Adrenal gland (tissue), 12 donors: ENCODE measurements around the gene MAML3. TPM values are rescaled to one million over a fixed set of nuclear protein-coding genes. Genes with fewer than 3 reads are reported as not detected.

Experiments used
- DNase-seq, 7 donors: peaks; one replicate each; pipeline ENCODE4 v3.0.0-alpha.2; 2019 to 2020
- H3K27ac ChIP-seq, 5 donors: fragments of 200-600 bp; sonication (generic) in 4 of 5; 1 replicate in 3 of 5; 2 replicates in 2 of 5; pipeline versions ENCODE4 v1.5.1 to v1.8.0; 2016 to 2020; ENCODE audit warnings: mild to moderate bottlenecking in 1 of 5
- H3K27me3 ChIP-seq: fragments of 200-600 bp; 2 replicates; pipeline ENCODE4 v1.8.0; 2021
- H3K36me3 ChIP-seq, 2 donors: fragments of 200-600 bp; replicated peaks in 1 of 2; 1 replicate in 1 of 2; 2 replicates in 1 of 2; pipeline versions ENCODE4 v1.5.1 to v1.8.0; 2018 to 2022
- H3K4me1 ChIP-seq, 2 donors: fragments of 200-600 bp; replicated peaks in 1 of 2; 1 replicate in 1 of 2; 2 replicates in 1 of 2; pipeline versions ENCODE4 v1.5.1 to v1.8.0; 2018 to 2021
- H3K4me3 ChIP-seq, 4 donors: fragments of 200-600 bp; sonication (generic) in 3 of 4; one replicate each; pipeline ENCODE4 v1.5.1; 2016 to 2018
- H3K9me3 ChIP-seq, 3 donors: fragments of 200-600 bp; sonication (generic) in 1 of 3; replicated peaks in 1 of 3; 1 replicate in 2 of 3; 2 replicates in 1 of 3; pipeline versions ENCODE4 v1.5.1 to v1.8.0; 2016 to 2021
- CTCF ChIP-seq, 6 experiments: fragments of 450-650 bp in 4 of 6; fragments of 200-600 bp in 2 of 6; sonication (generic) in 1 of 6; IDR thresholded peaks; 1 replicate in 5 of 6; 2 replicates in 1 of 6; pipeline versions ENCODE4 v1.5.1 to v1.8.0; 2016 to 2021; ENCODE audit warnings: antibody characterized with exemption in 6 of 6, mild to moderate bottlenecking in 2 of 6, moderate library complexity in 1 of 6
- POLR2A ChIP-seq, 2 donors: fragments of 450-650 bp; IDR thresholded peaks; one replicate each; pipeline ENCODE4 v1.6.1; 2017; ENCODE audit warnings: antibody characterized with exemption in 2 of 2, mild to moderate bottlenecking in 2 of 2, moderate library complexity in 1 of 2
- WGBS, 4 donors: extraction: QIAGEN DNeasy Blood & Tissue Kit in 2 of 4; methylation state at CpG; one replicate each; pipeline versions ENCODE4 v1.1.5 to v1.1.7; 2013 to 2017; 5-methylcytosine and 5-hydroxymethylcytosine counted together
- intact Hi-C, 2 donors: fragments of 100-400 bp; cut with DNase I; formaldehyde crosslinking; loops; one replicate each; pipeline versions ENCODE4 v1.14.1 to v1.15.0; 2022 to 2023
- polyA plus RNA-seq, 3 donors: library from polyadenylated mRNA; stranded (reverse); fragments of 200-250 nt in 2 of 3; fragments of 350-450 nt in 1 of 3; fragmentation: Illumina TruSeq in 1 of 3; extraction: RNeasy Lipid Tissue Mini Kit (QIAGEN cat#74804) in 1 of 3; gene quantifications; one replicate each; pipeline ENCODE4 v1.2.3, GENCODE V29; 2013 to 2014
- total RNA-seq, 9 donors: library from RNA; depleted of rRNA in 4 of 9; stranded (reverse); fragments of >200 nt in 4 of 9; fragments of 120-200 nt in 1 of 9; fragmentation: NEBNext Ultra II Directional in 1 of 9; extraction: Animal tissue kit (Norgen Biotek cat#: 25700) in 1 of 9; gene quantifications; one replicate each; pipeline versions ENCODE4 v1.1.0 to v1.2.4, GENCODE V29; 2013 to 2023
- donor health status: healthy with polysubstance abuse.
- donor health status: Bipolar disorder and iron deficiency.
- donor health status: DM: yes; HTN: yes; CAD: no.
- donor health status: DM: no; HTN: no; CAD: no.
- donor health status: DM: no; HTN: no; CAD: no.
- donor health status: DM: yes; HTN: yes; CAD: no.

Gene MAML3
- total and polyA plus RNA-seq, 12 donors = 2.0 to 15.9 (median 8.4) TPM

DNA sequence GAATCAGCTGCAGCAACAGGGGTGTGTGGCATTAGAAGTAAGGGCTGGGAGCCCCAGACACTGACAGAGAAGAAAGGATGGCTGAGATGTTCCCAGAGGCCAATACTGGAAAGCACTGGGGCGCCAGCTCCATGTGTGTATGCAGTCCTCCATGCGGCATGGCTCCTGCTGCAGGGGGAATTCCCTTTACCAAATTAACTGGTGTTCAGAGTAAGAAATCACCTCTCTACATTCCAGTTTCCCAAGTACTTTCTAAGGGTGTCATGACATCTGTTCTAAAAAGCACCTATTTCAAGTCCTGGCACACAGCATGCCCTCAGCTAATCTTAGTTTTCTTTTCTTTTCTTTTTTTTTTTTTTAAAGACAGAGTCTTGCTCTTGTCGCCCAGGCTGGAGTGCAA lies 98.0 kb downstream of the MAML3 start:
- 93 to 98% (median 96%) methylated on average over 3 of the region's 3 CpGs for WGBS, 4 donors
- no peak overlapping the region for H3K27ac ChIP-seq
- H3K9me3 ChIP-seq = no peaks in the 10 kb centered on the region
- intact Hi-C loops = loop anchor here (10.0 kb wide), 2 partner anchors 79 to 311 kb away; no protein-coding TSS in a partner anchor
- no peak for DNase-seq
- H3K36me3 ChIP-seq = no peaks in the 10 kb centered on the region
- H3K27me3 ChIP-seq = no peaks in the 10 kb centered on the region
- TF ChIP-seq CTCF (IDR thresholded peaks at IDR 0.05) (no peak), POLR2A (IDR thresholded peaks at IDR 0.05) (no peak)
- H3K4me3 ChIP-seq = no peak overlapping the region
- peaks cover 0 to 19% of the 10 kb centered on the region in 2 donors for H3K4me1 ChIP-seq

GRCh38 chr4:140054861-140055260 lies 99.1 kb downstream of the MAML3 start:
- Histone ChIP-seq H3K36me3 (no peaks in the 10 kb centered on the region), H3K9me3 (no peaks in the 10 kb centered on the region), H3K27me3 (no peaks in the 10 kb centered on the region), H3K4me3 (no peak overlapping the region), H3K4me1 (peaks cover 0 to 18% of the 10 kb centered on the region in 2 donors), H3K27ac (no peak overlapping the region)
- WGBS, 4 donors = 58 to 72% (median 62%) methylated on average over 1 of the region's 1 CpG
- intact Hi-C loops = loop anchor here (5.0 to 10.0 kb wide), 3 partner anchors 80 to 310 kb away; partner anchors contain the start of gene MAML3 (in 1 of the 2)
- TF ChIP-seq CTCF (IDR thresholded peaks at IDR 0.05) (no peak), POLR2A (IDR thresholded peaks at IDR 0.05) (no peak)
- no peak for DNase-seq

DNA sequence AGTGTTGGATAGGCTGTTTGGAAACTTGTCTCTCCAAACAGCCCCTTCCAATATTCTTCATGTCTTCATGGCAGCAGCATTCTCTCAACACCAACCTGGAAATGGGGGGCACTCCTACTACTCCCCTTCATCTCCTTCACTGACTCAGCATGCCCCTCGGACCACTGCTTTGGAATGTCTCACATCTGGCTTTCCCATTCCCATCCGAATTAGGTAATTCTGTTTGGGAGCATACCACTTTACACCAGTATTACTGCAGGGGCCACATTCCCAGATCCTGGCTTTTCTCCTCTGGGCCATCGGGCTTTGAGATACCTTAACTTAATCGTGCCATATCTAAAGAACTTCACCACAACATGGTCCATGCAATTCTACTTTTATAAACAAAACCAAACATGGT lies 100.8 kb downstream of the MAML3 start:
- intact Hi-C loops = loop anchor here (5.0 to 10.0 kb wide), 3 partner anchors 82 to 308 kb away; partner anchors contain the start of gene MAML3 (in 1 of the 2)
- H3K9me3 ChIP-seq = no peaks in the 10 kb centered on the region
- no peak overlapping the region for H3K4me3 ChIP-seq
- TF ChIP-seq POLR2A (IDR thresholded peaks at IDR 0.05) = no peak
- no peak for TF ChIP-seq CTCF (IDR thresholded peaks at IDR 0.05)
- DNase-seq = no peak
- no peak overlapping the region for H3K27ac ChIP-seq
- 95 to 97% (median 96%) methylated on average over 4 of the region's 4 CpGs for WGBS, 4 donors
- H3K27me3 ChIP-seq = no peaks in the 10 kb centered on the region
- peaks cover 4 to 29% of the 10 kb centered on the region in 2 donors for H3K4me1 ChIP-seq
- no peaks in the 10 kb centered on the region for H3K36me3 ChIP-seq

- Histone ChIP-seq H3K4me1 (peaks cover 4 to 28% of the 10 kb centered on the region in 2 donors), H3K4me3 (no peak overlapping the region), H3K36me3 (no peaks in the 10 kb centered on the region), H3K27me3 (no peaks in the 10 kb centered on the region), H3K9me3 (no peaks in the 10 kb centered on the region), H3K27ac (no peak overlapping the region)
- intact Hi-C loops = loop anchor here (5.0 to 10.0 kb wide), 3 partner anchors 83 to 307 kb away; partner anchors contain the start of gene MAML3 (in 1 of the 2)
- TF ChIP-seq CTCF (IDR thresholded peaks at IDR 0.05) = peak; percentile 46 to 66 (median 59)
- TF ChIP-seq POLR2A (IDR thresholded peaks at IDR 0.05) = no peak
- peak; percentile 50 to 85 (median 63) for DNase-seq
- 43 to 51% (median 46%) methylated on average over 3 of the region's 3 CpGs for WGBS, 4 donors
These were observed 101.9 kb downstream of the MAML3 start for GRCh38 chr4:140052050-140052449.
